ENCODE measurements around the gene ZDHHC19.
A peak's percentile ranks its signal among the peaks of the same experiment; 100 is the strongest.
"Not testable (repeated sequence)": the region's sequence is repeated elsewhere in the genome, so short reads cannot be mapped to it uniquely, and the experiment has no call there.

Gene ZDHHC19

GRCh38 chr3:196177967-196178366 lies 33.2 kb downstream of the ZDHHC19 start:
- no peak for DNase-seq (ENCODE audit: low spot score)

- DNase-seq (ENCODE audit: low spot score): no peak
Measured at GRCh38 chr3:196177567-196177966, 33.6 kb downstream of the ZDHHC19 start.

- no peak for DNase-seq (ENCODE audit: low spot score)
Measured at GRCh38 chr3:196175722-196176121, 35.5 kb downstream of the ZDHHC19 start.

- DNase-seq (ENCODE audit: low spot score): no peak
Measured at GRCh38 chr3:196175116-196175625, 36.0 kb downstream of the ZDHHC19 start.

GRCh38 chr3:196174652-196175051 lies 36.5 kb downstream of the ZDHHC19 start:
- DNase-seq (ENCODE audit: low spot score): no peak

GRCh38 chr3:196170296-196170695 lies 40.9 kb downstream of the ZDHHC19 start:
- not testable (repeated sequence) for DNase-seq (ENCODE audit: low spot score)

GRCh38 chr3:196169836-196170240 lies 41.4 kb downstream of the ZDHHC19 start:
- DNase-seq (ENCODE audit: low spot score): no peak

- no peak for DNase-seq (ENCODE audit: low spot score)
Measured at GRCh38 chr3:196168808-196169391, 42.3 kb downstream of the ZDHHC19 start.

- no peak for DNase-seq (ENCODE audit: low spot score)
Measured at GRCh38 chr3:196166741-196167140, 44.5 kb downstream of the ZDHHC19 start.

- DNase-seq (ENCODE audit: low spot score): no peak
Measured at GRCh38 chr3:196165850-196166249, 45.4 kb downstream of the ZDHHC19 start.

- not testable (repeated sequence) for DNase-seq (ENCODE audit: low spot score)
Measured at GRCh38 chr3:196165006-196165575, 46.1 kb downstream of the ZDHHC19 start.

GRCh38 chr3:196164576-196164975 lies 46.6 kb downstream of the ZDHHC19 start:
- DNase-seq (ENCODE audit: low spot score): no peak

GRCh38 chr3:196163666-196164493 lies 47.3 kb downstream of the ZDHHC19 start:
- DNase-seq (ENCODE audit: low spot score): no peak

GRCh38 chr3:196163212-196163611 lies 48.0 kb downstream of the ZDHHC19 start:
- DNase-seq (ENCODE audit: low spot score): no peak

- DNase-seq (ENCODE audit: low spot score): no peak
Measured at GRCh38 chr3:196162679-196163078, 48.5 kb downstream of the ZDHHC19 start.

GRCh38 chr3:196159952-196160804 lies 51.0 kb downstream of the ZDHHC19 start:
- DNase-seq (ENCODE audit: low spot score): peak; percentile 21

- no peak for DNase-seq (ENCODE audit: low spot score)
Measured at GRCh38 chr3:196159526-196159925, 51.7 kb downstream of the ZDHHC19 start.

GRCh38 chr3:196156160-196156559 lies 55.0 kb downstream of the ZDHHC19 start:
- no peak for DNase-seq (ENCODE audit: low spot score)

- no peak for DNase-seq (ENCODE audit: low spot score)
Measured at GRCh38 chr3:196150481-196150880, 60.7 kb downstream of the ZDHHC19 start.

- DNase-seq (ENCODE audit: low spot score): no peak
Measured at GRCh38 chr3:196149831-196150301, 61.3 kb downstream of the ZDHHC19 start.

GRCh38 chr3:196149375-196149774 lies 61.8 kb downstream of the ZDHHC19 start:
- no peak for DNase-seq (ENCODE audit: low spot score)
